T-helper 9 cell (primary cell): ENCODE data around the gene TMEM18.

Experiments
- DNase-seq: peaks from one replicate; pipeline ENCODE4 v3.0.0-alpha.2; 2020

Gene TMEM18

GRCh38 chr2:633371-633770 is 43.8 kb downstream of the TMEM18 start:
- no peak for DNase-seq

GRCh38 chr2:632471-632870 is 44.7 kb downstream of the TMEM18 start:
- DNase-seq, result no peak

- DNase-seq, result no peak
Observed at GRCh38 chr2:631741-632140, 45.5 kb downstream of the TMEM18 start.

GRCh38 chr2:630451-631320 is 46.5 kb downstream of the TMEM18 start:
- DNase-seq, result no peak

GRCh38 chr2:629961-630360 is 47.2 kb downstream of the TMEM18 start:
- no peak for DNase-seq

GRCh38 chr2:628651-629050 is 48.6 kb downstream of the TMEM18 start:
- no peak for DNase-seq

- no peak for DNase-seq
Observed at GRCh38 chr2:627926-628560, 49.2 kb downstream of the TMEM18 start.

GRCh38 chr2:627340-627709 is 49.9 kb downstream of the TMEM18 start:
- no peak for DNase-seq

- DNase-seq, result no peak
Observed at GRCh38 chr2:626491-627339, 50.5 kb downstream of the TMEM18 start.

- no peak for DNase-seq
Observed at GRCh38 chr2:625415-626333, 51.5 kb downstream of the TMEM18 start.

- no peak for DNase-seq
Observed at GRCh38 chr2:624551-625347, 52.5 kb downstream of the TMEM18 start.

GRCh38 chr2:624096-624495 is 53.1 kb downstream of the TMEM18 start:
- DNase-seq, result no peak

GRCh38 chr2:623130-623922 is 53.9 kb downstream of the TMEM18 start:
- DNase-seq, result no peak

GRCh38 chr2:622357-622756 is 54.8 kb downstream of the TMEM18 start:
- DNase-seq, result no peak

- no peak for DNase-seq
Observed at GRCh38 chr2:621303-622099, 55.7 kb downstream of the TMEM18 start.

GRCh38 chr2:620471-621302 is 56.5 kb downstream of the TMEM18 start:
- DNase-seq, result no peak

- no peak for DNase-seq
Observed at GRCh38 chr2:620004-620403, 57.2 kb downstream of the TMEM18 start.

GRCh38 chr2:618422-618990 is 58.7 kb downstream of the TMEM18 start:
- DNase-seq, result no peak
